Inflammatory macrophage treated with lipopolysaccharide for 4 hours (primary cell): Measurements from ENCODE around the gene METTL16.
A peak's percentile ranks its signal among the peaks of the same experiment; 100 is the strongest.

Experiments used
- DNase-seq: peaks from one replicate; pipeline ENCODE4 v3.0.0-alpha.2; 2020

Gene METTL16

GRCh38 chr17:2393954-2394749 is 117.5 kb downstream of the METTL16 start:
- DNase-seq = no peak

DNA sequence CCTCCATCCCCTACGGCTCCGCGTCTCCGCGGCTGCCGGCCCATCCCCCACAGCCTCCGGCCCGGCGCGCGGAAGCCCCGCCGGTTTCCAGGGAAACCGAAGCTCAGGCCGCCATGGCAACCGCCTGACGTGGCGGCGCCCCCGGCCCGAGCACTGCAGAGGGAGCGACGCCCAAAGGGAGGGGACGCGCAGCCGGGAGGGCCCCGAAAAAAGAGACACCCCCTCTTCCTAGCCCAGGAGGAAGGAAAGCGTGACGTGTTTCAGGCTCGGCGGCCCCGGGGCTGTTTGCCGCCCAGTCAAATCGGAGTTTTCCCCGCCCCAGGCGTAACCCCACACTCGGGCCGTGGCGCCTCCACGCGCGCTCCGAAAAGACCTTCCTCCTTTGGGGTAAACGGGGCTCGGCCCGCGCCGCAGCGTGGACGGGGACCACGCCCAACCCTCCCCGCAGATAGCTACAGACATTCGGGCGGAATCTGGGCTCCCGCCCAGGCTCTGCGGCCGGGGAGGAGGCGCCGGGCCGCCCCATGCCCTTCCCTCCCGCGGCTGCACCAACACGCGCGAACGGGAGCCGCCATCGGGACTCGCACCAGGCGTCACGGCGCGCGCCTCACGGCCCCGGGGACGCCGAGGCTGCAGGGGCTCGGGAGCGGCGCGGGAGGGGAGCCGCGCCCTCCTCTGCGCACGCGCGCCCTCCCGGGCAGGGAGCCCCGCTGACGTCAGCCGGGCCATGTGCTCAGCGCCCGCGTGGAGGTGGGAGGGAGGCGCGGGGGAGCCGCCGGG is 118.3 kb downstream of the METTL16 start:
- DNase-seq = peak; percentile 87

DNA sequence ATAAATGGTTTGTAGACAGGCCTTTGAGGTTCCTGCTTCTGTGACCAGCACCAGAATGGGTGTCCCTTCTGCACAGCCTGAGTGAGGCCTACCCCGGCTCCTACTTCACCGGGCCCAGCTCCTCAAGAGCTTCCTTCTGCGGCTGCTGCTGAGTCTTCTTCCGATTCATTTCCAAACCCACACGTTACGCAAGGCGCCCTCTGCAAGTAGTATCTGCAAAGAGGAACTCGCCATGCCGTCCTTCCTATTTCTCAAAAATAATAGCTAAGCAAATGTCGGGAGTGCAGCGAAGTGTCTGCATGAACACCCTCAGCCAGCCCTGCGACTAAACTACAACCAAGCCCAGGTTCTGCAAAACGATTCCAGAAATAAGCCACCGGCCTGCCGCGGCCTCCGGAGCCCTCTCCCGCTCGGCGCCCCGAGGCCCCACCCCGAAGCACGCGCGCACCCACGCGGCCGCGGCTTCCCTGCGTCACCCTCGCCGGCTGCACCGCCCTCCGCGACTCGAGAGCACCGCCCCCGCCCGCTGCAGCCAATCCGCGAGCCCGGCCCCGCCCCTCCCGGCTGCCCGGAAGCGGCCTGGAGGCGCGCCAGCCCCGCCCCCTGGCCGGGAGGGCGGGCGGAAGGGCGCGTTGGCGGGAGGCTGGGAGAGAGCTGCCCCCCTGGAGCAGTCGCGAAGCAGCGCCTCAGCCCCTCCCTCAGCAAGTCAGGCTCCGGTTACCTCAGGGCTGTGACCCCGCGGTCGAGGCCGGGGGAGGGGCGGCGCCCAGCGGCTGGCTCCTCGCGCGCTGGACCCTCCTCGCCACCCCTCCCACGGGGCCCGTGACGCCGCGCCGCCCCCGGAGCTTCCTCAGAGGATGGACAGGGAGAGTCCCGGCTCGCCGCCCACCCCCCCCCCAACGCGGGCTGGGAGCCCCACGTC is 119.2 kb downstream of the METTL16 start:
- DNase-seq = peak; percentile 99

- no peak for DNase-seq
These were observed 120.0 kb downstream of the METTL16 start for GRCh38 chr17:2391597-2392251.

DNA sequence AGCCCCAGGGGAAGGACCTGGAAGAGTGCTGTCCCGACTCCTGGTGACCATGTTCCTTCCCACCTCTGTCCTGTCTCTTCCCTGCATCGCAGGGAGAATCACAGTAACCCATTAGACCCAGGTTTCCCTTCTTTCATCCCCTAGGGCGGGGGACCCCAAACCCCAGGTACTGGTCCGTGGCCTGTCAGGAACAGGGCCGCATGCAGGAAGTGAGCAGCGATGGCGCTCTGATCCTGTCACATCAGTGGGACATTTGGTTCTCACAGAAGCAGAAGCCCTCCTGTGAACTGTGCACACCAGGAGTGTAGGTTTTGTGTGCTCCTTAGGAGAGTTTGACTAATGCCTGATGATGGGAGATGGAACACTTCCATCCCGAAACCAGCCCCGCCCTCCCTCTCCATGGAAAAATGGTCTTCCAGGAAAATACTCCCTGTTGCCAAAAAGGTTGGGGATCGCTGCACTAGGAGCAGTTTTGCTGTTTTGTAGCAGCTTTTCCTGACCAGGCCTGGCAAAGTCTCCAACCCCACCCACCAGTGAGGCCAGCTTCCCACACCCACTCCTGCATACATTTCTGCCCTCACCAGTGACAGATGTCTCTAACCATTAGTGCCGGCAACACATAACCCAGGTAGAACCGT is 121.4 kb downstream of the METTL16 start:
- DNase-seq = no peak

GRCh38 chr17:2388683-2389055 is 123.0 kb downstream of the METTL16 start:
- no peak for DNase-seq

GRCh38 chr17:2388020-2388682 is 123.5 kb downstream of the METTL16 start:
- no peak for DNase-seq

GRCh38 chr17:2387086-2388019 is 124.3 kb downstream of the METTL16 start:
- DNase-seq = no peak

DNA sequence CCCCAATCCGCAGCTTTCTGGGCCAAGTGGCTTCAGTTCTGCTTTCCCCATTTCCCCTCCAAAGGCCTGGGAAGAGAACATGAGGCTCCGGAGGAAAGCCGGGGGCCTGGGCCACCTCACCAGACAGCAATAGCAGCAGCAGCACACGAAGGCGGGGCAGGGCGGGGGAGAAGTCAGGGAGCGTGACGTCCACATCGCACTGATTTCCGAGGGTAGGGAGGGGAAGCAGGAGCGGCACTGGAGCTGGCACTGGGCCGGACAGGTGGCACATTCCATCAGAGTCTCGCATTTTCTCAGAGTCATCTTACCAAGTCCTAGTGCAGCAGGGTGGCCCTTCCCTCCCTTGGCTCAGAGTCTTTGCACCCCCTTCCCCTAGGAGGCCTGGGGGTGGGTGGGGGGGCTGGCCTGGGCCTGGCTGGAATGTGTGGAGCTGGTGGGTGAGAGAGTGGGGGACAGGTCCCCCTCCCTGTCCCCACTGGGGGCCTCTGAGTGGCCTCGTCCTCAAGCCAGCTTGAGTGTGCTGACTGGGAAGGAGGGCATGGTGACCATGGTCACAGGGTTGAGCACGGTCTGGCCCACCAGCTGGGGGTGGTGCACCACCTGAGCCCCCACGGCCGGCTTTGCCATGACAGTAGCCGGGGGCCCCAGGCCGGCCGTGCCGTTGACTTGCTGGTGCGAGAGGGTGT is 125.1 kb downstream of the METTL16 start:
- DNase-seq = no peak

DNA sequence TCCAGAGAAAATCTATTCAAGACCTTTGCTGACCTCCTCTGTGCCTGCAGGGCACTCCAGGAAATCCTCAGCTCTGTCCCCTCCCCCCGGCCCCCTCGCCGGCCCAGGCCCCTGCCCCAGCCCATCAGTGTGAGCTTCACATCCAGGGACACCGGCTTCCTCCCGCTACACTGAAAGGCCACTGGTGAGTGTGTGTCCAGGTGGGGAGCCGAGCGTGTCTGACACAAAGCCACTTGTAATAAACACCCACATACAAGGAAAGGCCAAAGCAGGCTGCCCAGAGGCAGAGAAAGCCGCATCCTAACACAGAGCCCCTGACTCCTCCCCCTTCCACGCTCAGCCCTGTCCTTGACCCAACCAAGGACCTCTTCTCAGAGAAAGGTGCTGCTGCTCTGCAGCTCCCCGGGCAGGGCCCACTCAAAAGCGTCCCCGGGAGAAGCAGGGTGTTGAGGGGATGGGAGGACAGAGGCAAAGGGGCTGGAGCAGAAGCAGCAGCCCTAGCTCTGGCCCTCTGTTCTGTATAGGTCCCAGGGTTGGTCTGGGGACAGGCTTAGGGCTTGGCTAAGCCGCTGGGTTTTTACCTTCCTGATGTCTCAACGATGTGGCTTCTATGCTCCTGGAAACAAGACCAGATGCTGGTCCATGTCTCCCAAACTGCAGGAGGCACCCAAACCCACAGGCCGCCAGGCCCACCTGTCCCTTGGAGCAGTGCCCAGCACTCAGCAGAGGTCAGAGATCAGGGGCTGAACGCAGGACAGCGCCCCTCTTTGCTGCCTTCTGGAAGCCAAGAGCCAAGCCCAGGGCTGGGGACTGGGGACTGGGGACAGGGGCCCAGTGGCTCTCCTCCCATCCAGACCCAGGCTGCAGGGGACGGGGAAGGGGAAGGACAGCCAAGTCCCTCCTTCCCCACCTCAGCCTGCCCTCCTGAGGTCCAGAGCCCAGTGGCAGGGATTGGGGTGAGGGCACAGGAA is 126.2 kb downstream of the METTL16 start:
- DNase-seq = no peak

- DNase-seq = no peak
These were observed 127.1 kb downstream of the METTL16 start for GRCh38 chr17:2384439-2385127.

- DNase-seq = no peak
These were observed 128.0 kb downstream of the METTL16 start for GRCh38 chr17:2383628-2384167.

GRCh38 chr17:2380950-2381649 is 130.6 kb downstream of the METTL16 start:
- no peak for DNase-seq

GRCh38 chr17:2380226-2380922 is 131.3 kb downstream of the METTL16 start:
- DNase-seq = no peak

- DNase-seq = no peak
These were observed 132.0 kb downstream of the METTL16 start for GRCh38 chr17:2379489-2380225.

GRCh38 chr17:2378905-2379304 is 132.8 kb downstream of the METTL16 start:
- no peak for DNase-seq
